Kidney capillary endothelial cell (primary cell): ENCODE measurements around the gene C2orf74.
"Not testable (repeated sequence)": the region's sequence is repeated elsewhere in the genome, so short reads cannot be mapped to it uniquely, and the experiment has no call there.

ENCODE experiments used
- DNase-seq: peaks from one replicate; pipeline ENCODE4 v3.0.0-alpha.2; 2018; ENCODE audit warnings: low spot score

The C2orf74 gene

GRCh38 chr2:61161888-61162287 is at the start of gene C2orf74:
Gene C2orf74, plus strand, starts transcription at chr2:61162188. Its CDS starts 327 bp downstream, at chr2:61162515.
- DNase-seq, result no peak

- no peak for DNase-seq
These were observed 47.8 kb upstream of the C2orf74 start for GRCh38 chr2:61114147-61114546.

GRCh38 chr2:61116302-61116701 is 45.7 kb upstream of the C2orf74 start:
- no peak for DNase-seq

- DNase-seq, result no peak
These were observed 44.5 kb upstream of the C2orf74 start for GRCh38 chr2:61117534-61117933.

GRCh38 chr2:61125123-61125710 is 36.8 kb upstream of the C2orf74 start:
- no peak for DNase-seq

- DNase-seq, result no peak
These were observed 36.2 kb upstream of the C2orf74 start for GRCh38 chr2:61125798-61126197.

GRCh38 chr2:61128122-61128521 is 33.9 kb upstream of the C2orf74 start:
- not testable (repeated sequence) for DNase-seq

- no peak for DNase-seq
These were observed 27.8 kb upstream of the C2orf74 start for GRCh38 chr2:61134141-61134540.

GRCh38 chr2:61135510-61135909 is 26.5 kb upstream of the C2orf74 start:
- no peak for DNase-seq

- DNase-seq, result no peak
These were observed 23.1 kb upstream of the C2orf74 start for GRCh38 chr2:61138859-61139258.

- DNase-seq, result no peak
These were observed 20.8 kb upstream of the C2orf74 start for GRCh38 chr2:61141151-61141550.

GRCh38 chr2:61144697-61145268 is 17.2 kb upstream of the C2orf74 start:
- peak; percentile 100 for DNase-seq

- DNase-seq, result no peak
These were observed 16.0 kb upstream of the C2orf74 start for GRCh38 chr2:61145990-61146389.

- DNase-seq, result not testable (repeated sequence)
These were observed 13.9 kb upstream of the C2orf74 start for GRCh38 chr2:61148091-61148490.

- no peak for DNase-seq
These were observed 12.9 kb upstream of the C2orf74 start for GRCh38 chr2:61149074-61149473.

GRCh38 chr2:61151436-61151835 is 10.6 kb upstream of the C2orf74 start:
- no peak for DNase-seq

GRCh38 chr2:61157371-61158003 is 4.5 kb upstream of the C2orf74 start:
- DNase-seq, result no peak

- no peak for DNase-seq
These were observed 3.5 kb upstream of the C2orf74 start for GRCh38 chr2:61158356-61158955.

- DNase-seq, result no peak
These were observed 733 bp downstream of the C2orf74 start for GRCh38 chr2:61162721-61163120.

- not testable (repeated sequence) for DNase-seq
These were observed 3.1 kb downstream of the C2orf74 start for GRCh38 chr2:61165082-61165481.

GRCh38 chr2:61165946-61166345 is 4.0 kb downstream of the C2orf74 start:
- no peak for DNase-seq

GRCh38 chr2:61167579-61167978 is 5.6 kb downstream of the C2orf74 start:
- DNase-seq, result no peak

GRCh38 chr2:61172671-61173070 is 10.7 kb downstream of the C2orf74 start:
- no peak for DNase-seq
